NCI-H187 treated with DMSO at 0.1 percent for 48 hours (cell line): ENCODE measurements around the gene INPP5D.

ENCODE experiments used
- DNase-seq: peaks from one replicate; lab custom pipeline; 2025; lab: John Stamatoyannopoulos, UW

INPP5D gene

GRCh38 chr2:233075141-233075965 lies 15.2 kb downstream of the INPP5D start:
- no peak for DNase-seq

GRCh38 chr2:233075966-233076339 lies 15.8 kb downstream of the INPP5D start:
- DNase-seq: no peak

DNA sequence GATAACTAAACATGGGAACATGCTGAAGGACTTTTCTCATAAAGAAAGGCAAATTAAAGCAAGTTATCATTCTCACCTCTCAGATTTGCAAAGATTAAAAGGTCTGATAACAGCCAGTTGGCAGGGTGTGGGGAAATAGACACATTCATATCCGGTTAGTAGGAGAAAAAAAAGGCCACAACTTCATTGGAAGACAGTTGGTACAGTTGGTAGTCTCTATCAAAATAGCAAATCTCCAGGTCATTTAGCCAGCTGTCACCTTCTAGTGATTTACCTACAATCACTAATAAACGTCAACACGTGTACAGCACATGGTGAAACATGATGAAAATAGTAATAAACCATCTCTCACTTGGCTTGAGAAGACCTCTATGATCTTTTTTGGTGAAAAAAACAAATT lies 16.6 kb downstream of the INPP5D start:
- no peak for DNase-seq

GRCh38 chr2:233079473-233079877 lies 19.3 kb downstream of the INPP5D start:
- no peak for DNase-seq

- no peak for DNase-seq
Measured at GRCh38 chr2:233079953-233080835, 20.1 kb downstream of the INPP5D start.

DNA sequence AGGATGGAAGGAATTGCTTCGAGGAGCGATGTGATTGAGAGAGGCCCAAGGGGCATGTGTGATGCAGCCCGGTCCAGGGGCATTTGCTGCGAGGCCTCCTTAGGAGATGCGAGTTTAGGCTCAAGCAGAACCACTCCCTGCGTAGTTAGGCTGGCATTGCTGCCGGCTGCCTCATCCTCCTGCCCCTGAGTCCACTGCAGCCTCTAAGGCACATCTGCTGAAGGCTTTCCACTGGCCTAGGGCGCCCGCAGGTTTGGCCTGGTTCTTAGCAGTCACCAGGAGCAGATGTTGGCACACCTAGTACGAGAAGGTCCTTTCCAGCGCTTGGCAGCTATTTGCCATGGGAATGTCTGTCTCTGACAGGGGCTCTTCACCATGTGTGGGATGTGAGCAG lies 20.7 kb downstream of the INPP5D start:
- no peak for DNase-seq

DNA sequence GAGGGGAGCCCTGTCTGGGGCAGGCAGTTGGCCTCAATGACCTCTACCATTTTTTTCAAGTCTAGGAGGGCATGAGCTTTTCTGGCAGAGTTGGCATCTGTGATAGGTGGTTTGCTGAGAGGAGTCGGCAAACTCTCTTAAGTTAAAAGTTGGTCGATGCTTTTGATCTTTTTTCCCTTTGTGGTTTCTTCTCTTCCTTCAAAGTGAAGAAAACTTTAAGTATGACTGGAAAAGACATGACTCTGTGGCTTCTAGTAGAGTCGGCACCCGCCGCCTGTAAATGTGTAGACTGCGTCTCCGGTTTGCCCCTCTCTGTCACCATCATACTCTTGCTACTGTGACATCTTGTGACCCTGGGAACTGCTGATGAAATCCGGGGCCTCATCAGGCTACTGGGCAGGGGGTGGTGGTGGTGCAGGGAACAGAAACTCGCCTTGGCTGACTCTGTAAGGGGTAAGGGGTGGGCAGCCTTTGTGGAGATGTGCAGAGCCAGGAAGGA lies 21.1 kb downstream of the INPP5D start:
- no peak for DNase-seq

DNA sequence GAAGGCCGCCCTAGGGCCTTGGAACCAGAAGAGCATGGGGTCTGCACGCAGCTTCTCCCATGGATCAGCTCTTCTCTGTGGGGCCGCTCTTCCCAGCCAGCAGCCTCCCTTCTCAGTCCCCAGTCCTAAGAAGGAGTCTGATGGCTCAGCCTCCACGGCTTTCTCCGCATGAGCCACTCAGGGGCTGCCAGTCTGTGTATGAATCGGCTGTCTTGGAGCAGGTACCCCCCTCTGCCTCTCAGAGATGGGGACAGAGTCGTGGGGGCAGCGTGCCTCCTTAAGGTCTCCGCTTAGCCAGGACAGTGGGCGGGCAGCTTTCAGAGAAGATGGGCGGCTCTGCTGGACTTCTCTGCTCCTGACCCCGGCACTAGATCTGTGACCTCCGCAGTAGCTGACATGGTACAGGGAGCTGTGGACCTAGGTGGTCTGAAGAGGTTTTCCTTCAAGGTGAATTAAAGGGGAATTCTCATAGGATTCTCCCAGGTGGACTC lies 21.6 kb downstream of the INPP5D start:
- DNase-seq: no peak

- DNase-seq: no peak
Measured at GRCh38 chr2:233082222-233082930, 22.2 kb downstream of the INPP5D start.

- no peak for DNase-seq
Measured at GRCh38 chr2:233082931-233083755, 23.0 kb downstream of the INPP5D start.

- DNase-seq: no peak
Measured at GRCh38 chr2:233083782-233084181, 23.6 kb downstream of the INPP5D start.

DNA sequence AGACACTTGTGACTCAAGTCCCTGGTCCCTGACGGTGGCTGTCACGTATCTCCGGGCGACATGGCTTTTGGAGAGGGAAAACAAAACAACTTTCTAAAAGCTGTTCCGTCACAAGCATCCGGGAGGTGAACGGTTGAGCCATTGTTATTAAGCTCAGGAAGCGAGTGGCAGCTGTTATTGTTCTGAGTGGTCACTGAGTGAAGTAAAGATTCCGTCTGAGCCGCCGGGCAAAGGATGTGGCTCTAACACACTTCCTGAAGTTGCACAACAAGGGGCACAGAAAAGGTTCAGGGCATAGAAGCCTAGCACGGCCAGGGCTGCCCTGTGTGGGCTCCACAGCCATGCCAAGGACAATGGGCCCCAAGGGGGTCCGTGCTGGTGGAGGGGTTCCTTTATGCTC lies 24.3 kb downstream of the INPP5D start:
- no peak for DNase-seq

- DNase-seq: no peak
Measured at GRCh38 chr2:233085037-233085838, 25.1 kb downstream of the INPP5D start.

- no peak for DNase-seq
Measured at GRCh38 chr2:233085839-233086150, 25.7 kb downstream of the INPP5D start.

- DNase-seq: no peak
Measured at GRCh38 chr2:233087713-233088112, 27.6 kb downstream of the INPP5D start.

DNA sequence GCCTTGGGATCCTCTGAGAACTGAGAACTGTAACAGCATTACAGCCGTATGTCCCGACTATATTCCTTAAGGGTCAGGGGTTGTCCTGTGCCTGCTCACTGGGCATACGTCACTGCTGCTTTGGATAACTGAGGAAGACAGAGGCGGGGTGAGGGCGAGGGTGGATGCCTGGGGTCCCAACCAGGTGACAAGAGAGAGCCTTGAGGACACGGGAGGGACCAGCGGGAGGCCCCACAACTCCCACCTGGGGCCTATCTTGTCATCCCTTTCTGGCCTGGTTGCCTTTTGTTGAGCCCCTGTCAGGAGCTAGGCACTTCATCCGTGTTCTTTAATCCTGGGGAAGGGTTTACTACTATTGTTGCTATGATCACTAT lies 28.8 kb downstream of the INPP5D start:
- DNase-seq: no peak

DNA sequence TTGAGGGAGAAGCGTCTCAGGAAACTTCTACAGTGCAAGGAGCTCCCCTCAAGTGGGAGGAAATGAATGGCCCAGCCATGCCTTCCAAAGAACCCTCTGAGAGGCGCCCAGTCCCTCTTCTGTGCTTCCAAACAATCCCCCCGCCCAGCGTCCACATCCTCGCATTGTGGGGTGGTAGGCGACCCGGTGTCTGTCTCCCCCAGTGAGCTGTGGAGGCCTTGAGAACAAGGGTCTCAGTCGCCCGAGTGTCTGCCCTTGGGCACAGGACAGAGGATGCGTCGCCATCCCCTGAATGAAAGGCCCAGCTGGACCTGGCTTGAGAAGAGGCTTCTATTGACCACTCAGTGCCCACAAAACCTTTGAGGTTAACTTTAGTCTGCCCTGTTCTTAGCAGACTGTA lies 29.7 kb downstream of the INPP5D start:
- no peak for DNase-seq

GRCh38 chr2:233090879-233091278 lies 30.7 kb downstream of the INPP5D start:
- DNase-seq: no peak

DNA sequence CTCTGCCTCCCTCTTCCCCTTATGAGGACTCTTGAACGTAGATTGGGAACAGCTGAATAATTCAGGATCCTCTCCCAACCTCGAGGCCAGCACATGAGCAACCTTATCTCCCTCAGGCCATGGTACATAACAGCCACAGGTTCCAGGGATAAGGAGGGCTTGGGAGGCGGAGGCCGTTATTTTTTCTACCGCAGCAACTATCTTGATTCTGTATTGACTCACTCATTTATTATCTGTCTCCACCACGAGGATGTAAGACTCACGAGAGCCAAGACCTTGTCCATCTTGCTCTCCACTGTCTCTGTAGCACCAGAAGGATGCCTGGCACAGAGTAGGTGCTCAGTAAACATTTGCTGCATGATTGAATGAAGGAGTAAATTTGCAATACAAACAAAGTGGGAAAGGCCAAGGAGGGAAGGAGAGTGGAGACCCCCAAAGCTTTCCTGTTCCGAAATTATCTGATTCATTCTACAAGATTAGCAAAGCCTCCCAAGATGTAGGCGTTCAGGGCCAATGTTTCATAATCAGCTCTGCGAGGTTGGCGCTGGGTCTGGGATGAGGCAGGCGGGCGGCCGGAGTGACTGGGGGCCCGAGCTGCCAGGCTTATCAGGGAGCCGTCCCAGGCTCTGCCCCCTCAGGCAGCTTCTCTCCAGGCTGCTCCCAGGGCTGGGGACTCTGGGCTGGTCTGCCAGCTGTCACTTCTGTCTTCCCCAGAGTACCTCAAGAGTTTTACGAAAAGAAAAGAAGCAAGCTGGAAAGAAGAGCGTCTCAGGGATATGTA lies 31.6 kb downstream of the INPP5D start:
- DNase-seq: no peak
